Activated CD8-positive, alpha-beta memory T cell treated with anti-CD3 and anti-CD28 coated beads for 24 hours (primary cell): ENCODE measurements around the gene NR1D2.
"Not testable (repeated sequence)": the region's sequence is repeated elsewhere in the genome, so short reads cannot be mapped to it uniquely, and the experiment has no call there.

Experiments
- DNase-seq: peaks from one replicate; pipeline ENCODE4 v3.0.0-alpha.2; 2020

NR1D2 gene

DNA sequence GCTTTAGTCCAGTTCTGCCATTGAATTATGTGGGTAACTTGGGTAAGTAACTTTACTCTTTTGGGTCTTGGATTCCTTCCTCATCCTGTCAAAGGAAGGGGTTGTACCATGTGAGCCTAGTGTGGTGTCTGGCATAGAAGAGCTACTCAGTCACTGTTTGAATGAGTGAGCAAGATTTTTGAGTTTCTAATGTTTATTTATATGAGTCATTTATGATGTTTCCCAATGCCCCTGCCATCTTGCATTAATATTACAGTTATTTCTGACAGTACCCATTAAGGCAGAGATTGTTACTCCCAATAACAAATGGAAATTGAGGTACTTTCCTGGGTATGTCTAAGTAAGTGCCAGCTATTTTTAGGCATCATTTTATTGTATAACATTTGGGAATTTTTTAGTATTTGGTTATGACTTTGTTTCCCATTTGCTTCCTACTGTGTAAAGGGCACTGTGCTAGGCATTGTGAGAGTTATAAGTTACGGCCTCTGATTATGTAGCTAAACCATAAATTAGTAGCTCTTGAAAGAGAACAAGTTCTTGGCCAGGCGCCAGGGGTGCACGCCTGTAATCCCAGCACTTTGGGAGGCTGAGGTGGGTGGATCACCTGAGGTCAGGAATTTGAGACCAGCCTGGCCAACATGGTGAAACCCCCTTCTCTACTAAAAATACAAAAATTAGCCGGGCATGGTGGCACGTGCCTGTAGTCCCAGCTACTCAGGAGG lies 23.5 kb downstream of the NR1D2 start:
- no peak for DNase-seq

DNA sequence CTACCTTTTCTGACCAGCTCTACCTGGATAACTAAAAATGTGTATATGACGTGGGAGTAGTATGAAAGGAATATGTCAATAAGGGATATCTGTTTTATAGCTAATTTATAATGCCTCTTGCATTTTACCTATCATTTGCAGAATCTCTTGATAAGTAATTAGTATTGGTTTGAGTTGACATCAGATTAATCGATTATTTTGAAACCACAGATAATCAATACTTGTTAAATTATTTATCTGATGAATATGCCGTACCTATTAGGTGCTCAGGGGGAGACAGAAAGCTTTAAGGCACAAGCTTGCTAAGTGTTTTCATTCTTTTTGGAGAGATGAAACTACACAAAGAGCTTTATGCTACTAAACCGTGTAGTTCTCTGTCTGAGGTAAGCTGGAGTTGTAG lies 24.3 kb downstream of the NR1D2 start:
- DNase-seq, result no peak

DNA sequence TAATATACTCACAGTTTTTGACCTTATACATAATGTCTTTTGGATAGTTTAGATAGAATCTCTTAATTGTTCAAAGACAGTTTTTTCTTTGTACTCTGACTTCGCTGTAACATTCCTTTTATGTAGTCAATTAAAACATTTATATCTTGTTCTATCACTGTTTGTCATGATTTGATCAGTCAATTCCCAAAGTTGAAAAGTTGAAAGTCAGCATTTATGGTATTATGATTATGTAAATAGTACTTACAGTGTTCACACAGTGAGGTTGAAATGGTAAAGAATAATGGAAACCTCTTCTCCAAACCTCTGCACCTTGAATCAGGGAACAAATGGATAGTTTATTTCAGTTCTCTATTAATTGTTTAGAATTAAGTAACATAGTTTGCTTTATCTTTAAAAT lies 26.6 kb downstream of the NR1D2 start:
- DNase-seq, result no peak

DNA sequence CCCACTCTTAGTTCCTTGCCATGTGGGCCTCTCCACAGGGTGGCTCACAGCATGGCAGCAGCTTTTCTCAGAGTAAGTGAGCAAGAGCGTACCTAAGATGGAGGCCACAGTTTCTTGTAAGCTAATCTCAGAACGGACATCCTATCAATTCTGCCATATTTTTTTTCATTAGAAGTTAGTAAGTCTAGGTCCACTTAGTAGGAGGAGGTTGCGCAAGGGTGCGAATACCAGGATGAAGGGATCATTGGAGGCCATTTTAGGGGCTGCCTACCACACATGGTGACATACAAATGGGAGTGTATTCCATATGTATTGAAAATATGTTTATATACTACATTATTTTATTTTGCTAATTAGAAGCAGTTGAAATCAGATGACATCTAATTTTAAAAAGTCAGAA lies 31.5 kb downstream of the NR1D2 start:
- no peak for DNase-seq

DNA sequence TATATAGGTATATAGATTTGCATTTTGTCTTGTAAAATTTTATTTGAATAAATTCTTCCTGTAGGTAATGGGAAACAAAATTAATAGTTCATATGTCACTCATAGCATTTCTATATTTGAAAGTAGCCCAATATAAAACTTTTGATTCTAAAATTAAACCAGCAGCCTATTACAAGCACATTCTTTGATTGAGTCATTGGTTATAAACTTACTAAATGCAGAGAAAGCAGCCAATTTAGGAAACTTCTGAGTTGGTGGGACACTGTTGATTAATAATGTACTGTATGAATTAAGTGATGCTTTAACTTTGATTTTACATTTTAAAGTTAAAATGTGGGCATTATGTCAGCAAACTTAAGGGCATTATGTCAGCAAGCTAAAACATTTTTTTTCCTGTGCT lies 34.5 kb downstream of the NR1D2 start:
- DNase-seq, result no peak

DNA sequence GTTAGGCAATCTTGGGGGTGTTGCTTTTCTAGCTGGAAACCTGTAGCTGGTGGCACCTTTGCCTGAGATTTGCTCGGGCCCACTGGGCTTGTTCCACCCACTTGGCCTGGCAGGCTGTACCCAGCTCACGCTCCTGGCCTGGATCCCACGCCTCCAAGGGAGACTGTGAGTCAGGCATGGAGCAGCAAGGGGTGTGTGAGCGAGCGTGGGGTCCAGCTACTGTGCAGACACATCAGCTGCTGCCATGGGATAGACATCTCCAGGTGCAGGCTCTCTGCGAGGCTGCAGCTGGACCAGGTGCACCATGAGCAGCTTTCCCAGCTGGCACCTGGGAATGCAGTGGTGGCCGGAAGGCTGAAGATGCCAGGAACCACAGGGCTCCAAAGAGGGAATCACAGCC lies 36.0 kb downstream of the NR1D2 start:
- no peak for DNase-seq

DNA sequence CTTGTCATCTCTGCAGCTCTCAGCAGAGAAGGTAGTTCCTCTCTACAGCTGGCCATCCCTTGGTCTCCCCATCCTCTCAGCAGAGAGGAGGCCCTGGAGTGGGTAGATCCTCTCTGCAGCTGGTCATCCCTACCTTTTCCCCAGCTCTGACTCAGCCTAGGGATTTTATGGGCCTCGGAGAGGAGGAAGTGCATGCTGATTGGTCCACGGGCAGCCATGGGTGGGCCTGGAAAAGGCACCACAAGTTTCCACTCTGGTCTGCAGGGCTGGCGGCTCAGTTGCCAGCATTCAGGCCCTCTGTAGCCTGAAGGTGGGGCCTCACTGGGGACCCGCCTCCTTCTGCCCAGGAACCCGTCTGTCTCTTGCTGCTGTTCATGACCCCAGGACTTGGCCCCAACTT lies 36.9 kb downstream of the NR1D2 start:
- no peak for DNase-seq

DNA sequence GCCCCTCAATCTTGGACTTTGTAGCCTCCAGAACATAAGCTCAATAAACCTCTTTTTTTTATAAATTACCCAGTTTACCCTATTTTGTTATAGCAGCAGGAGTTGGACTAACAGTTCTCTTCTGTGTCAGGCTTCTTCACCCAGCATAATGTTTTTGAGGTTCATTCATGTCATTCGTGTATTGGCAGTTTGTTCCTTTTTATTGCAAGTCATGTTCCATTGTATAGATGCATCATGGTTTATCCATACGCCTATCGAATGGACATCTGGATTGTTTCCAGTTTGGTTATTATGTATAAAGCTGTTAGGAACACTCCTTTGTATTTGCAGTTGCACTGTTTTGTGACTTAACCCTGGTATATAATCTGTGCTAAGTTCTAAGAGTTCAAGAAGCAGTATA lies 39.8 kb downstream of the NR1D2 start:
- DNase-seq, result no peak

DNA sequence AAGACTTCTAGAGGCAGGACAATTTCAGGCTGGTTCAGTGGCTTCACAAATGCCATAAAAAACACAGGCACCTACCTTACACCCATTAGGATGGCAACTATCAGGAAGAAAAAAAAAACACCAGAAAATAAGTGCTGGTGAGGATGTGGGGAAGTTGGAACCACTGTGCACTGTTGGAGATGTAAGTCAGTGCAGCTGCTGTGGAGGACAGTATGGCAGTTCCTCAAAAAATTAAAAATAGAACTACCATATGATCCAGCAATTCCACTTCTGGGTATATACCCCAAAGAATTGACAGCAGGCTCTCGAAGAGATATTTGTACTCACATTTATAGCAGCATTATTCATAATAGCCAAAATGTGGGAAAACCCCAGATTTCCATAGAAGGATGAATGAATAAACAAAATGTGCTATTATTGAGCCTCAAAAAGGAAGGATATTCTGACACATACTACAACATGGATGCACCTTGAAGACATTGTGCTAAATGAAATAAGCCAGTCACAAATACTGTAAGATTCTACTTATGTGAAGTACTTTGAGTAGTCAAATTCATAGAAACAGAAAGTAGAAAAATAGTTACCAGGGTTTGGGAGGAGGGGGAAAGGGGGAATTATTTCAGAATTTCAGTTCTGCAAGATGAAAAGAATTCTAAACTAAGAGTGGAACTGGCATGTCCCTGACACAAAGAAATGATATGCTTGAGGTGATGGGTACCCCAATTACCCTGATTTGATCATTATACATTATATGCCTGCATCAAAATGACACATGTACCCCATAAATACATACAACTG lies 40.9 kb downstream of the NR1D2 start:
- no peak for DNase-seq

DNA sequence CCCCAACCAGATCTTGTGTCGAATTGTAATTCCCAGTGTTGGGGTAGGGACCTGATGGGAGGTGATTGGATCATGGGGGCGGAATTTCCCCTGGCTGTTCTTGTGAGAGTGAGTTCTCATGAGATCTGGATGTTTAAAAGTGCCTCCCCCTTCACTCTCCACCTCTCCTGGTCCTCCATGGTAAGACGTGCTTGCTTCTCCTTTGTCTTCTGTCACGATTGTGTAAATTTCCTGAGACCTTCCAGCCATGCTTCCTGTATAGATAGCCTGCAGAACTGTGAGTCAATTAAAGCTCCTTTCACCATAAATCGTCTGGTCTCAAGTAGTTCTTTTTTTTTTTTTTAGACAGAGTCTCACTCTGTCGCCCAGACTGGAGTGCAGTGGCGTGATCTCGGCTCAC lies 42.3 kb downstream of the NR1D2 start:
- DNase-seq, result no peak

DNA sequence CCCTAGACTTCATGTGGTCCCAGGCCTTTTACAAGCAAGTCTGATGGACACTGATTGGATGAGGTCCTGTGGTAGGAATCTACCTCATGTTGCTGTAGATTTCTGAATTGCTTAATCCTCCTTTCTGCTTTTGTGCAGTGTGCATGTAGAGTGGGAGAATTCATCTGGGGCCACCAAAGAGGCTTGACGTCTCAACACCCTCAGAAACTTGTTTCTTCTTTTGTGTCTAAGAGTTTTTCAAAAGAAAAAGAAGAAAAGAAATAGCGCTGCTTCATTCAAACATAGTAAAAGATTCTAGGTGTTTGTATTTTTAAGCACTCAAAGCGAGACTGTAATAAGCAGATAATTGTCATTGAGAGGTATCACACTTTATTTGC lies 46.2 kb downstream of the NR1D2 start:
- no peak for DNase-seq

DNA sequence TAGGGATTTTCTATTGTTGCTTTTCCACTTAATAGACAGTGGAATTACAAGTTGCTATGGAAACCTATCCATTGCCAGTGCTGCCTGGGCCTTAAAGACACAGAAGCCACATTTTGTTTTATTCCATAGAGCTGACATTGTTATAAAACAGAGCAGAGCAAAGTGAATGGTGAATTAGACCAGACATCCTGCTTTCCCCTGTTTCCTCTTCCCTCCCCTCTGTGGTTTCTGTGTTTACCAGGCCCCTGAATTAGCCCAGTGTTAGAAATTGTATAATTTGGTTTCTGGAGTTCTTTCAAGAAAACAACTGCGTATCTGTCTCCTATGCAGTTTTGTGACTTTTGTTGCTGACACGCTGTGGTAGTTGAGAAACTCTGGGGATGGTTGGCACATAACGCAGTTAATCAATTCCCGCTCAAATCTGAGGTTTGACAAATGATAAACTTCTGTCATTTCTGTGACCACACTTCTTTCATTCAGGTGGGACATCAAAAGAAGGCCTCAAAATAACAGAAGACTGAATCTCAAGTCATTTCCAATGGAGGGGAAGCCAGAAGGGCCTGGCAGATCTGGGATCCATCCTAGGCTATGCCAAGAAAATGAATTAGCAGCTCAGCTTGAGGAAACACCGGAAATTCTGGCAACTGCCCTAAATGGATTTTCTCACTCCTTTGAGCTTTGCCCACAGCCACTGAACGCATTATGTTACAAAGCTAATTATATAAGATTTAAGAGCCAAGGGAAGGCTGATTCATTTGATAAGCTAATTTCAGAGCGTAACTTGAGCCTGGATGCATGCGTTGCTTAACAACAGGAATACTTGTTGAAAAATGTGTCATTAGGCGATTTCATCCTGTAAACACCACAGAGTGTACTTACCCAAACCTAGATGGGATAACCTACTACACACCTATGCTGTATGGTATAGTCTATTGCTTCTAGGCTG lies 46.9 kb downstream of the NR1D2 start:
- DNase-seq, result no peak

DNA sequence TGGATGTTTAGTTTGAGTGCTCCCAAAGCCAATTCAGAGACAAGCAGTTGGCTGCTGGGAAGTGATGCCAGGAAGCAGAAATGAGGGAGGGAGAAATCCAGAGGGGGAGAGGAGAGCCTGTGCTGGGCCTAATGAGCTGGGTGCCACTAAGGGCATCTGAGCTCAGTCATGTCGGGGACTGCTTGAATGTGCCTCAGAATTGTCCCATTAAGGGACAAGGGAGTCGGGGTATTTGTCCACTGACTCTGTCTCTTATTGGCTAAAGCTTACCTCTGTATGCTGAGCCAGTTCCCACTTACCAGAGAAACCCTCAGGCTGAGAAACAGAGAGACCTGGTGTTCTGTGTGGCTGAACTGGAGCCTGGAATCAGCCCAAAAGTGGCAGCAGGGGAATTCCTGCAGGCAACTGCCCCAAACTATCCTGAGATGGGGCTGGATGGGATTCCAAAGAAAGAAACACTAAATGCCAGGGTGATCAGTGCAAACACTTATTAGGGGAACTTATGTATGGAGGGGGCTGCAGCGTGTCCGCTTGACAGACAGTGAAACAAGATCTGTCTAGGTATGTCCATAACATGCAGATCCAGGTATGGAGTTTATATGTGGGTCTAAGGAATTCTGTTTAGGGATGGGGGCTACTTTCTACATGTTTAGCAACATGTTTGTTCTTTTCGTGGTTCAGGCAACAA lies 48.6 kb downstream of the NR1D2 start:
- DNase-seq, result no peak

DNA sequence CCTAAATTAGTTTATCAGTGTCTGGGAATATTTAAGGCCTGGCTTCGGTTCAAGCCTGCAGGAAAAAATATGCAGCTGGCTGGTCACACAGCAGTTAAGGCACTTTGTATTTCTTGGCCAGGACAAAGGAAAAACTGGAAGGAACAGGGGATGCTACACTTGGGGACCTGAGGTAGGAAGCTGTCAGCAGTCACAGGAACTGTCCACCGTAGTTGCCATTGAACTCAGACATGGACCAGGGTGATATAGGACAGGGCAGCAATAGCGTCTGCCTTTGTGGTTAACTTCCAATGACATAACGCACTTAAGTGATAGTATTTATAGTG lies 49.1 kb downstream of the NR1D2 start:
- DNase-seq, result no peak

DNA sequence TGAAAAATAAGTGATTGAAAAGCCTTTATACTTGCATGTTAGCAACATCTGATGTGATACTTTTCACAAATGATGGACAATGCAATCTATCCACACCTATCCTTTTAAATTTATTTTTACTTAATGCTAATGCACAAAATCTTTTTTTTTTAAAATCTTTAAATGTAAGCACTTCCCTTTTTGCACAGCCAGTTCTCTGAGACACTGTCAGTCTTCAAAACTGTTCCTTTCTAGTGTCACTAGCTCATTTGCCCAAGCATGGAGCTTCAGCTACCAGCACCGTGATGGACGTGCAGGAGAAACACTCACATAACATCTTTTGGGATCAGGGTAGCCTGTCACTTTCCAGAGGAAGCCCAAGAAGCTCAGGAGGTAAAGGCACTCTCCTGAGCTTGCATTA lies 50.1 kb downstream of the NR1D2 start:
- DNase-seq, result no peak

DNA sequence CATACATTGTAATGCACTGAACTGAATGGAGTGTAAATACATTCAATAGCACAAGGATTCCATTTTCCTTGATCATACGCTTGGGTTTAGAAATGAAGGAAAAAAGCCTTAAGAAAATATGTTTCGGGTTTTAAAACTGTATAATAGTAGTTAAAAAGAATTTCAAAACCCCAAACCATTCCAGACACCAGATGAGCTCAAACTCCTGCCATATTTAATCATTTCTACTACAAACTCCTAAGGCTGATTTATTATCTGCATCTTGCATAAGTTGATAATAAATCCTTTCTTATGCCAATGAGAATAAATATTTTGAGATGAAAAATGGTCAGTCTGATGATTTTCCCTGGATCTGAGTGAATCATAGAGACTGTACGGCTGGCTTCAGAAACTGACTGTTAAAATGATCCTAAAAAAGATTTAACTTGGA lies 51.0 kb downstream of the NR1D2 start:
- no peak for DNase-seq

DNA sequence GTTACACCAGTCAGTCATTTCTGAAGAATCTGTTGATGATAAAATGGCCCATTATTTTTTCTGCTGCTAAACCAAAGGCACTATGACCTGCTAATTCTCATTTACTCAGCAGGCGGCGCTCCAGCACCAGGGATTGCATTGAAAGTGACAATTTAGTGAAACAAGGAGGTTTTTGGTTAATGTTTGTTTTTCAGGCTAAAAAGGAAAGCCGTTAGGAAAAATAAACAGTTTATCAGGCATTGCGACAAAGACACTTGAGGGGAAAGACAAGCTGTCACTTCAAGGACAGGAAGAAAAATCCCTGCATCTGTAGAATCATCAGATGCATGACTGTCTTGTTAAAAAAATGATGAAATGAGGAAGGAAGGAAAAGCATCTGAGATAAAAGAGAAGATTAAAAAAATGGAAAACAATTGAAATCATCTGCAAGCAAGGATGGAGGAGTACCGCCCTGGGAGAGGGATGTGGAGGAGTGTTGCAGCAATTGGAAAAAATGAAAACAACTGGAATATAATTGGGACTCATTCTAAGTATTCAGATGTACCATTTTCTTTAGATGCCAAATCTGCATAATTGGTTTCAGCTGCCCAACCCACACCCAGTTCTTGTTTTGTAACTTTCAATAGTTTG lies 54.0 kb downstream of the NR1D2 start:
- peak; percentile 87 for DNase-seq

DNA sequence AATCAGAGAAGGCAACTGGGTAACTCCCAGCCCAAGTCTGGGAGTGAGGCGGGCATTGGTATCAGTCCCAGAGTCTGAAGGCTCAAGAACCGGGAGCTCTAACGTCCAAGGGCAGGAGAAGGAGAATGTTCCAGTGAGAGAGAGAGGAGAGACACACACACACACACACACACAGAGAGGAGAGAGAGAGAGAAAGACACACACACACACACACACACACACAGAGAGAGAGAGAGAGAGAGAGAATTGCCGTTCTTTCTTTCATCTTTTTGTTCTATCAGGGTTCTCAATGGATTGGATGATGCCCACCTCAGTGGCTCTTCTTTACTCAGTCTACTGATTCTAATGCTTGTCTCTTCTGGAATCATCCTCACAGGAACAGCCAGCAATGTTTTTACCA lies 57.0 kb downstream of the NR1D2 start:
- no peak for DNase-seq

DNA sequence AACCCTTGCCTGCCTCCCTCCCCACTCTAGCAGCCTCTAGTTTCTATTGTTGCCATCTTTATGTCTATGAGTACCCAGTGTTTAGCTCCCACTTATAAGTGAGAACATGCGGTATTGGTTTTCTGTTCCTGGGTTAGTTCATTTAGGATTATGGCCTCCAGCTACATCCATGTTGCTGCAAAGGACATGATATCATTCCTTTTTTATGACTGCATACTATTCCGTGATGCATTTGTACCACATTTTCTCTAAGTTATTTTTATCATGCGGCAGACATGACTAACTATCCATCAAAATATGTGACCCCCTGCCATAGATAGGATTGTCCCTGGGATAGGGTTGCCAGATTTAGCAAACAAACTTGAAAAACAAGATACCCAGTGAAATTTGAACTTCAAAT lies 58.4 kb downstream of the NR1D2 start:
- DNase-seq, result no peak

DNA sequence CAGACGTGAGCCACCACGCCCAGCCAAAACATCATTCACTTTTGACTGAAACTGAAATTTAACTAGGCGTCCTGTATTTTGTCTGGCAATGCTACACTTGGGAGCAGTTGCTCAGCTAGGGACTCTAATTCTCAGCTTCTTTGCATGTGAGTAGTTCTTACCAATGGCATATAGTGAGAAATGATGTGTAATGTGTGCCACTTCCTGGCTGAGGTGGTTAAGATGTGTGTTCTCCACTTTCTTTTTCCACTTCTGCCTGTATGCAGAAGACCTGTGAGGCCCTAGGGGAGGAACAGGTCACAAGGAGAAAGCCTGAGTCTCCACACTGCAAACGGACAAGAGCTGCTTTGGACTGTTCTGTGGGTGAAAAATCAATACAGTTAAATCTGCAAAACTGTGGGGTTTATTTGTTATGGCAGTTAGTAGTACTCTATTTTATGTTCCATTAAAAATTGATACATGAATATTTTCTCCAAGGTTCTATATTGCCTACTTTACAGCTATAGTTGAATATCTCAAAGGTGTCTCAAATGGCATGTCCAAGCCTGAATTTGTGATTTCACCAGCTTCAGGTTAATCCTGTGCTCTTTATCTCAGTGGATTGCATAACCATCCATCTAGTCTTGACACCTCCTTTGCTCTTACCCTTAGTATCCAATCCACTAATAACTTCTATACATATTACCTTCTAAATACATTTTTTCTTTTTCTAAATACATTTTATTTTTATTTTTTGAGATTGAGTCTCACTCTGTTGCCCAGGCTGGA lies 59.3 kb downstream of the NR1D2 start:
- no peak for DNase-seq

DNA sequence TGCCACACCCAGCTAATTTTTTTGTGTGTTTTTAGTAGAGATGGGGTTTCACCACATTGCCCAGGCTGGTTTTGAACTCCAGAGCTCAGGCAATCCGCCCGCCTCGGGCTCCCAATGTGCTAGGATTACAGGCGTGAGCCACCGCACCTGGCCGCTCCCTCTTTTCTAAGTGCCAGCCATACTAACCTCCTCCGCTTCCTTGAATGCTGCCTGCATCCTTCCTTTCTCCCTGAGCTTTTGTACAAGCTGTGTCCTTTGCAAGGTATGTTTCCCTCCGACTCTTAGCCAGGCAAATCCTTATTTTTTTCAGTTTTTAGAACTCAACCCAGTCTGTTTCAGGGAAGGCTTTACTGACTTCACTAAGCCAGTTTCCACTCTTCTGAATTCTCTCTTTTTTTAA lies 60.6 kb downstream of the NR1D2 start:
- DNase-seq, result no peak

DNA sequence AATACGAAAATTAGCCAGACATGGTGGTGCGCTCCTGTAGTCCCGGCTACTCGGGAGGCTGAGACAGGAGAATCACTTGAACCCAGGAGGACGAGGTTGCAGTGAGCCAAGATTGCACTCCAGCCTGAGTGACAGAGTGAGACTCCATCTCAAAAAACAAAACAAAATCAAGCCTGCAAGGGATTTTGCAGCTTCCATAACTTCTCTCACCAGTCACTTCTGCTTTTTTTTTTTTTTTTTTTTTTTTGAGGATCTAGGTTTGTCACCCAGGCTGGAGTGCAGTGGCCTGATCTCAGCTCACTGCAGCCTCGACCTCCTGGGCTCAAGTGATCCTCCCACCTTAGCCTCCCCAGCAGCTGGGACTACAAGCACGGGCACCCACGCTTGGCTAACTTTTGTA lies 65.7 kb downstream of the NR1D2 start:
- DNase-seq, result not testable (repeated sequence)
